Chondrocyte (in vitro differentiated cells): Measurements from ENCODE around the gene FBXO30. TPM values are rescaled to one million over a fixed set of nuclear protein-coding genes. Genes with fewer than 3 reads are reported as not detected.

ENCODE experiments used
- DNase-seq: peaks from one replicate; pipeline ENCODE4 v3.0.0; 2021; ENCODE audit warnings: mixed read lengths, low spot score
- H3K27ac Mint-ChIP-seq: one replicate; pipeline ENCODE4 v1.8.0; 2021; ENCODE audit warnings: mild to moderate bottlenecking, moderate library complexity, mixed read lengths; ENCODE audit not compliant: unreplicated experiment
- H3K27me3 Mint-ChIP-seq: 2 replicates; pipeline ENCODE4 v1.8.0; 2021; ENCODE audit warnings: low read depth, mixed read lengths
- H3K36me3 Mint-ChIP-seq: 2 replicates; pipeline ENCODE4 v1.8.0; 2021; ENCODE audit warnings: low read depth, mixed read lengths
- H3K4me1 Mint-ChIP-seq: 2 replicates; pipeline ENCODE4 v1.8.0; 2021; ENCODE audit warnings: low read depth, mild to moderate bottlenecking, mixed read lengths
- H3K4me3 Mint-ChIP-seq: one replicate; pipeline ENCODE4 v1.8.0; 2021; ENCODE audit warnings: mild to moderate bottlenecking, moderate library complexity, mixed read lengths; ENCODE audit not compliant: unreplicated experiment
- H3K9me3 Mint-ChIP-seq: 2 replicates; pipeline ENCODE4 v1.8.0; 2021; ENCODE audit warnings: low read depth, mixed read lengths
- total RNA-seq: library from RNA; stranded (reverse); gene quantifications from 3 replicates; pipeline ENCODE4 v1.2.1, GENCODE V29; 2021
- TF ChIP-seq, protein P1 (sequence below): fragments of 200-600 bp; sonication (generic); IDR thresholded peaks from 2 replicates; pipeline ENCODE4 v1.5.0; 2021; ENCODE audit warnings: antibody characterized with exemption, mild to moderate bottlenecking, moderate library complexity

The FBXO30 gene
- total RNA-seq, 1 donor from 2014 or later, result 11.0 TPM

DNA sequence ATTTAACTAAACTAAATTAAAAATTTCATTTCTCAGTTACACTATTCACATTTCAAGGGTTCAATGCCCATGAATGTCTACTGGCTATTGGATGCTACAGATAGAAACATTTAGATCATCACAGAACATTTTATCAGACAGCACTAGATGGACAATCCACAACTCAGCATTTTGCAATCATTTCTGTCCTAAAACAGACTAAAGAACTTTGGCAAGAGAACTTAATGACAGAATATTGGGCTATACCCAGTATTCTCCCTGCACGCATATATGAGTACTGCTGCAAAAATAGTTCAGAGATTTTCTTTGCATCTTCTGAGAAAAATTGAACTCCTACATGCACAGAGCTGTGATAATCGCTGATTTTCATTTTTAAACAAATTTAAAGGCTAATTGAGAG is 36.1 kb upstream of the FBXO30 start:
- TF ChIP-seq, protein P1, sequence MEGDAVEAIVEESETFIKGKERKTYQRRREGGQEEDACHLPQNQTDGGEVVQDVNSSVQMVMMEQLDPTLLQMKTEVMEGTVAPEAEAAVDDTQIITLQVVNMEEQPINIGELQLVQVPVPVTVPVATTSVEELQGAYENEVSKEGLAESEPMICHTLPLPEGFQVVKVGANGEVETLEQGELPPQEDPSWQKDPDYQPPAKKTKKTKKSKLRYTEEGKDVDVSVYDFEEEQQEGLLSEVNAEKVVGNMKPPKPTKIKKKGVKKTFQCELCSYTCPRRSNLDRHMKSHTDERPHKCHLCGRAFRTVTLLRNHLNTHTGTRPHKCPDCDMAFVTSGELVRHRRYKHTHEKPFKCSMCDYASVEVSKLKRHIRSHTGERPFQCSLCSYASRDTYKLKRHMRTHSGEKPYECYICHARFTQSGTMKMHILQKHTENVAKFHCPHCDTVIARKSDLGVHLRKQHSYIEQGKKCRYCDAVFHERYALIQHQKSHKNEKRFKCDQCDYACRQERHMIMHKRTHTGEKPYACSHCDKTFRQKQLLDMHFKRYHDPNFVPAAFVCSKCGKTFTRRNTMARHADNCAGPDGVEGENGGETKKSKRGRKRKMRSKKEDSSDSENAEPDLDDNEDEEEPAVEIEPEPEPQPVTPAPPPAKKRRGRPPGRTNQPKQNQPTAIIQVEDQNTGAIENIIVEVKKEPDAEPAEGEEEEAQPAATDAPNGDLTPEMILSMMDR, result no peak
- no peak overlapping the region for H3K4me3 Mint-ChIP-seq
- no peaks in the 10 kb centered on the region for H3K27me3 Mint-ChIP-seq

DNA sequence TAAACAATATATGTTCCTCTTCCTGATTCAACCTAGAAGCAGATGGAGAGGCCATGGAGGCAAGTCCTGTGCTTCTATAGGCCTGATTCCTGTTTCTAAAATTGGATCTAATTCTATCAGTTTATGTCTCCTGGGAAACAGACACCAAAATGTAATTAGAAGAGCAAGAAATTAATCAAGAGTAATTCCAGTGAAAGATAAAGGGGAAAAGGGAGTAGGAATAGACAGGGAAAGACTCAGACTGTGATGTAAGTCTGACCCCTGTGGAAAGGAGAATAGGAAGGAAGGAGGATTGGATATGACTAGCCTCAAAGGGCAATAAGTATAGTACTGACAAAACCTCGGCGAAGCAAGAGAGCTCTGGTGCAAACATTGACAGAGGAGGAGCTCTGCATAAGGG is 33.9 kb upstream of the FBXO30 start:
- TF ChIP-seq, protein P1, result no peak
- H3K4me3 Mint-ChIP-seq, result no peak overlapping the region
- H3K9me3 Mint-ChIP-seq, result no peaks in the 10 kb centered on the region
- no peak overlapping the region for H3K27ac Mint-ChIP-seq
- H3K36me3 Mint-ChIP-seq, result no peaks in the 10 kb centered on the region
- peaks cover 25% of the 10 kb centered on the region for H3K4me1 Mint-ChIP-seq
- DNase-seq, result no peak
- H3K27me3 Mint-ChIP-seq, result no peaks in the 10 kb centered on the region

More for the DNA sequence above, 36.1 kb upstream of the FBXO30 start:
- DNase-seq, result no peak
- no peak overlapping the region for H3K27ac Mint-ChIP-seq
- H3K36me3 Mint-ChIP-seq, result peaks cover 1% of the 10 kb centered on the region
- H3K9me3 Mint-ChIP-seq, result no peaks in the 10 kb centered on the region
- peaks cover 20% of the 10 kb centered on the region for H3K4me1 Mint-ChIP-seq

DNA sequence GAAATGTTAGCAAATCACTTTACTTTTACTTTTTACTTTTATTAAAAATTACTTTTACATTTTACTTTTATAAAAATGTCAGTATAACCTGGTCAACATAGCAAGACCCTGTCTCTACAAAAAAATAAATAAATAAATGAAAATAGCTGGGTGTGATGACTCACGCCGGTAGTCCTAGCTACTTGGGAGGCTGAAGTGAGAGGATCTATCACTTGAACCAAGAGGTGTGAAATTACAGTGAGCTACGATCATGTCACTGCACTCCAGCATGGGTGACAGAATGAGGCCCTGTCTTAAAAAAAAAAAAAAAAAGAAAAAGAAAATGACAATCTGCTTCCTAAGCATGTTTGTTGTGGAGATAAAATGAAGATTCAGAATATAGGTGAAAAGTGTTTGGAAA is 31.0 kb upstream of the FBXO30 start:
- TF ChIP-seq, protein P1, result no peak
- Mint-ChIP-seq H3K27ac (no peak overlapping the region), H3K4me3 (no peak overlapping the region), H3K9me3 (no peaks in the 10 kb centered on the region), H3K4me1 (peaks cover 31% of the 10 kb centered on the region), H3K27me3 (no peaks in the 10 kb centered on the region), H3K36me3 (no peaks in the 10 kb centered on the region)
- DNase-seq, result no peak

DNA sequence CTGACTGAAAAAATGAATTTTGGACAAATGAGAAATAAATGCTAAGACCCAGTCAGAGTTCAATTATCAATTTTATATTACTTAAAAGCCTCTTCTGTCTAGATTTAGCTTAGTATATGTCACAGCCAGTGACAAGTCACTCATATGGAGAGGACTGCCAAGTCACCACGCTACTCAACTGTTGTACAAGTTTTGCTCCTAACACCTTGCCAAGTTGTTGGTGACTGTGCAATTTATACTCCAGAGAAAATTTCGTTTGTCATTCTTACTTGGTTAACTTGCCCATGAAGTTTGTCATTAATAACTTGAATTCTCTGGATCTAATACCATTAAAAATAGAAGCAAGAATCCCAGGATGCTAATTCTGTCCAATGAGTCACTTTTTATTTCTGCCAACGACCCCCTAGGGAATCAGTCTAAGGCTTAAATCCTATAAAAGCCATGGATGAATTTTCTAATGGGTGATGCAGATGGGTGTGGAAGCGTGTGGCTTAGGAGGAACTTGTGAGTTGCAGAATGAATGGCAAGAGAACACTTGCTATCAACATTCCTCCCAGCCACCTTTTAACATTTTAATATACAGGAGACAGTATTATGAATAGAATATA is 30.4 kb upstream of the FBXO30 start:
- DNase-seq, result no peak
- H3K36me3 Mint-ChIP-seq, result no peaks in the 10 kb centered on the region
- H3K27me3 Mint-ChIP-seq, result no peaks in the 10 kb centered on the region
- no peaks in the 10 kb centered on the region for H3K9me3 Mint-ChIP-seq
- peak overlapping the region; percentile 74 for H3K27ac Mint-ChIP-seq
- H3K4me3 Mint-ChIP-seq, result no peak overlapping the region
- peaks cover 26% of the 10 kb centered on the region for H3K4me1 Mint-ChIP-seq
- TF ChIP-seq, protein P1, result no peak

- DNase-seq, result no peak
- Mint-ChIP-seq H3K27ac (peak overlapping the region; percentile 35), H3K27me3 (no peaks in the 10 kb centered on the region), H3K4me3 (peak overlapping the region; percentile 2), H3K4me1 (peaks cover 31% of the 10 kb centered on the region), H3K36me3 (no peaks in the 10 kb centered on the region), H3K9me3 (no peaks in the 10 kb centered on the region)
- TF ChIP-seq, protein P1, result no peak
Measured at GRCh38 chr6:145842693-145843546, 28.3 kb upstream of the FBXO30 start.
